CD4-positive, alpha-beta T cell treated with Interleukin-15 for 4 hours (primary cell): ENCODE results near the gene CD44.

Source experiments
- DNase-seq: peaks from one replicate; pipeline ENCODE4 v3.0.0-alpha.2; 2020; ENCODE audit warnings: low spot score

Gene CD44

GRCh38 chr11:35178067-35178805 is 39.3 kb downstream of the CD44 start:
- DNase-seq: no peak

GRCh38 chr11:35178873-35179272 is 39.9 kb downstream of the CD44 start:
- no peak for DNase-seq

GRCh38 chr11:35179466-35180135 is 40.6 kb downstream of the CD44 start:
- DNase-seq: no peak

GRCh38 chr11:35180317-35181233 is 41.6 kb downstream of the CD44 start:
- DNase-seq: no peak

- no peak for DNase-seq
Measured at GRCh38 chr11:35182317-35182939, 43.5 kb downstream of the CD44 start.

- DNase-seq: no peak
Measured at GRCh38 chr11:35183326-35183925, 44.5 kb downstream of the CD44 start.

- DNase-seq: no peak
Measured at GRCh38 chr11:35185696-35186095, 46.7 kb downstream of the CD44 start.

GRCh38 chr11:35187996-35188395 is 49.0 kb downstream of the CD44 start:
- no peak for DNase-seq

- DNase-seq: no peak
Measured at GRCh38 chr11:35190804-35191348, 51.9 kb downstream of the CD44 start.

GRCh38 chr11:35192347-35192746 is 53.4 kb downstream of the CD44 start:
- no peak for DNase-seq

- DNase-seq: no peak
Measured at GRCh38 chr11:35193767-35194166, 54.8 kb downstream of the CD44 start.

GRCh38 chr11:35197292-35197691 is 58.3 kb downstream of the CD44 start:
- DNase-seq: no peak

GRCh38 chr11:35200811-35201341 is 61.9 kb downstream of the CD44 start:
- DNase-seq: no peak

- DNase-seq: no peak
Measured at GRCh38 chr11:35204614-35205013, 65.6 kb downstream of the CD44 start.

- no peak for DNase-seq
Measured at GRCh38 chr11:35206616-35207015, 67.6 kb downstream of the CD44 start.

GRCh38 chr11:35207471-35208403 is 68.8 kb downstream of the CD44 start:
- DNase-seq: no peak

GRCh38 chr11:35208795-35209194 is 69.8 kb downstream of the CD44 start:
- DNase-seq: no peak

GRCh38 chr11:35210876-35211546 is 72.0 kb downstream of the CD44 start:
- DNase-seq: no peak

GRCh38 chr11:35211952-35212351 is 73.0 kb downstream of the CD44 start:
- no peak for DNase-seq
